A549 treated with AZD9567 at 1 μM for 4 hours (cell line): ENCODE measurements around the gene ORAI3. TPM values are rescaled to one million over a fixed set of nuclear protein-coding genes. Genes with fewer than 3 reads are reported as not detected.

Experiments used
- total RNA-seq: library from RNA; stranded (reverse); fragments of 200-300 nt; extraction: Qiagen RNA extraction; gene quantifications from 5 replicates; pipeline ENCODE4 v1.2.3, GENCODE V29; 2022; ENCODE audit not compliant: insufficient read depth

The ORAI3 gene
- 5.9 to 14.1 TPM (median 13.6 TPM) in 5 replicates for total RNA-seq

DNA sequence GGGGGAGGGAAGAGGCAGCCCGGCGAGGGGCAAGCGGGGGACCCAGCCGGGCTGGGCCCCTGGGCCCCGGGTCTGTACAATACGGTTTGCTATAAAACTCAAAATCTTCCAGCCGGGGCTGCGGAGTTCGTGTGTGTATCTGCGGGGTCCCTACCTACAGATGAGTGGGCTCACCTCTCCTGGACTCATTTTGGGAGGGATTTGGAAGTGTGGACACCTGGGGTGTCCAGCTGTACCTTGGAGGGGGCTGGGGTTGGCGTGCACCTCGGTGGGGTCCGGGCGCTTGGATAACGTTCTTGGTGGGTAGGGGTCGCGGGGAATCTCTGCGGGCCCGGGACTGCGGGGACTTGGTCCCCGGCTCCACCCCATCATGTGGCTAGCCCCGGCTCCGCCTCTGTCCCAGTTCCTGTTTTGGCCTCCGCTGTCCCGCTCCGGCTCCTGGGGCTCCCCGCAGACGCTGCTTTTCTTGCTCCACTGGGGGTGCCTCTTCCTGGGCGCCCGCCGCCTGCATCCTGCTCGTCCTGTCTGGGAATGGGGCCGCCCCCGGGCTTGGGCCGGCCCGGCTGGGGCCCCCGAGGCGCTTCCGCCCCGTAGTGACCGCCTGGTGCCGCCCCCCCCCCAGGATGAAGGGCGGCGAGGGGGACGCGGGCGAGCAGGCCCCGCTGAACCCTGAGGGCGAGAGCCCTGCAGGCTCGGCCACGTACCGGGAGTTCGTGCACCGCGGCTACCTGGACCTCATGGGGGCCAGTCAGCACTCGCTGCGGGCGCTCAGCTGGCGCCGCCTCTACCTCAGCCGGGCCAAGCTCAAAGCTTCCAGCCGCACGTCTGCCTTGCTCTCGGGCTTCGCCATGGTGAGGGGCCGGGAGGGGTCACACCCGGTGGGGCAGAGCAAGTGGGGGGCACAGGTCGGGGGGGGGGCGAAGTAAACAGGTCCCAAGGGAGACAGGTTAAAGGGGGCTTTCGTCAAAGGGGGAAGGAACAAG, at the start of gene ORAI3:
Gene ORAI3, plus strand, starts transcription at position 402 of the 983 bp plus-strand sequence. Its CDS starts 222 bp downstream, at position 624.

DNA sequence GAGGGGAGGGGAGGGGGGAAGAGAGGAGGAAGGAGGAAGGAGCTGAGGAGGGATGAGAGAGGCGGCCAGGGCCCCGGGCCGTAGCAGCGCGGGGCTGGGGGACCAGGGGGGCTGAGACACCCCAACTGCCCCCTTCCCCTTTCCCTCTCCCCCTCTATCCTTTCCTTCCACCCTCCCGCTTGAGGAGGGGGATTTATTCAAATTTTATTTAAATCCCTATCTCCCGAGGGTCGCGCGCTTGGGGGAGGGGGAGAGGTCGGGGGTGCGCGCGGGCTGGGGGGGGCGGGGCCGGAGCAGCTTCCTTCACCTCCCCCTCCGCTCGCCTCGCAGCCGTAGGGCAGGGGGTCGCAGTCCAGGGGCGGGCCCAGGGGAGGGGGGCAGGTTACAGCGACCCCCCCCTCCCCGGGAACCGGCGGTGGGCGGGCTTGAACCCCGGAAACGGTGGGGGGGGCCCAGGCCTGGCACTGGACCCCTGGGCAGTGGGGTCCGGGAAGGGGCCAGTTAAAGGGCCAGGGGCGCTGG, 25.3 kb upstream of the ORAI3 start, which contains the start of gene FBXL19:
Gene FBXL19, plus strand, starts transcription at position 19 of the 522 bp plus-strand sequence. CDS start 2,183 bp downstream, outside the sequence.

DNA sequence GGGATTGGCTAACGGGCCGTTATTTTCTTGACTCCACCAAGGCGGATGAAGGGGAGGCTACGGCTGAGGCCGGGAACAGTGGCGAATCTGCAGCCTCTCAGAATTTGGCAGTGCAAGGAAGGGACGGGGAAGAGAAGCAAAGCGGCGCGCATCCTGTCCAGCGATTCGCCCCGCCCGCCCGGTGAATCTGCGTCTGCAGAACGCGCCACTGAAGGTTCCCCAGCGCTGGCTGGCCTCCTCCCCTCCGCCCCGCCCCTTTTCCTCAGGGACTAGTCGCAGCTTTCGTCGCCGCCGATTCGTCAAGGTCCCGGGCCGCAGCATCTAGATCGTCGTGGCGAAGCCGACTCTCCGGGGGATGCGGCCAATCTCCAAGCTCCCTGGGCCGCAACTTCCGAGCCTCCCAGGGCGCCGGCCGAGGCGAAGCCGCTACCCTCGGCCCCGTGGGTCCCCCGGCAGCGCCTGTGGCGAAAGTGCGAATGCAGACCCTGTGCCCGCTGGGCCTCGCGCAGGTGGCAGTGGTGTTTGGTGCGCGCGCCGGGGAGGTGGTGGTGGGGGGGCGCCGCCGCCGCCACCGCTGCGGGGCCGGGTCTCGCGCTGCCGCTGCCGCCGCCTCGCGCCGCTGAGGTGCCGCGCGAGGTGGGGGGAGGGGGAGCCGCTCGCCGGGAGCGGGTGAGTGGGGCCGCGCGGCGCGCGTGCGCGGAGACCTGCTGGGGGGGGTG, 8.7 kb downstream of the ORAI3 start, which contains the start of gene SETD1A:
Gene SETD1A, plus strand, starts transcription at position 299 of the 719 bp plus-strand sequence. CDS start 978 bp downstream, outside the sequence.

DNA sequence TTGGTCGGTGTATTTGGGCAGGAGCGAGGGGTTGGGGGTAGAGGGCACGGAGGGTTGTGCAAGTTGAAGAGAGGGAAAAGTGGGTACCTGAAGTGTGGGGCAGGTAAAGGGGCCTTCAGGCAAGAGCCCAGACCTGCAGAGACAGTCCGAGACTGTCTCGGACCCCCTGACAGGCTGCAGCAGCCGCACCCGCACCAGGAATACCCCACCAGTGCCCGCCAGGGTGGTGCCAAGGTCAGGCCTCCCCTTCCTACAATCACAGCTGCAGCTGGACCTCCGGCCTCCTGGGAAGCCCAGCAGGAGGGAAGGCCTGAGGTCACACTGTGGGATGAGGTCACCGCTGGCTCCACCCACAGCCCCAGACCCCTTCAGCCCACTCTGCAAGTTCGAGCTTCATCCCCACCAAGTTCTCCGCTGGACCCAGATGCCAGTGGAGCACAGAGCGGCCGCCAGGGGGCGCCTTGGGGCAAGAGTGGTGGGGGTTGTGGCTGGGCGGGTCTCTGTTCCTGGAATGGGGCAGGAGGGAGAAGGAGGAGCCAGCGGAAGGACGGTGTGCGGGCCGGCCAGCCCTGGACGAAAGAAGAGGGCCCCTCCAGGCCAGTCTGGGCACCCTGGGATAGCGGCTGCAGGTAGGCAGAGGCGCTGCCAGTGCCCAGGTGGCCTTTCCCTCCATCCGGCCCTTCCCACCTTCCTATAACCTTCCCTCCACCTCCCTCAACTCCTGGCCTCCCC, 36.0 kb downstream of the ORAI3 start, which contains the start of gene HSD3B7:
Gene HSD3B7, plus strand, starts transcription at position 539 of the 732 bp plus-strand sequence. CDS start 452 bp downstream, outside the sequence.

Other genes with a start within 250 kb of the ORAI3 start
- 9.8 to 26.9 TPM (median 22.2 TPM) in 5 replicates for gene SRCAP, start 249.9 kb upstream of the ORAI3 start, total RNA-seq
- 26.2 to 31.0 TPM (median 28.0 TPM) in 5 replicates for gene PHKG2, start 200.6 kb upstream of the ORAI3 start, total RNA-seq
- gene CFAP119, start 187.0 kb upstream of the ORAI3 start, total RNA-seq: 8.6 to 12.1 TPM (median 9.6 TPM) in 5 replicates
- gene RNF40, start 186.7 kb upstream of the ORAI3 start, total RNA-seq: 66.4 to 85.2 TPM (median 79.5 TPM) in 5 replicates
- 14.8 to 17.4 TPM (median 16.4 TPM) in 5 replicates for gene ZNF629, start 161.9 kb upstream of the ORAI3 start, total RNA-seq
- gene BCL7C, start 55.0 kb upstream of the ORAI3 start, total RNA-seq: 22.9 to 40.5 TPM (median 37.8 TPM) in 5 replicates
- gene CTF1, start 52.5 kb upstream of the ORAI3 start, total RNA-seq: 0.20 to 0.28 TPM (median 0.24 TPM) in 4 of 5 replicates, not detected in the other
- gene FBXL19, start 25.5 kb upstream of the ORAI3 start, total RNA-seq: 14.3 to 18.2 TPM (median 15.7 TPM) in 5 replicates
- 16.6 to 21.1 TPM (median 20.3 TPM) in 5 replicates for gene SETD1A, start 8.7 kb downstream of the ORAI3 start, total RNA-seq
- gene HSD3B7, start 36.1 kb downstream of the ORAI3 start, total RNA-seq: 11.6 to 13.5 TPM (median 13.2 TPM) in 5 replicates
- 1.4 to 3.9 TPM (median 1.5 TPM) in 5 replicates for gene STX1B, start 61.6 kb downstream of the ORAI3 start, total RNA-seq
- 37.6 to 67.5 TPM (median 65.2 TPM) in 5 replicates for gene STX4, start 84.5 kb downstream of the ORAI3 start, total RNA-seq
- gene ZNF668, start 125.2 kb downstream of the ORAI3 start, total RNA-seq: 12.2 to 17.9 TPM (median 12.8 TPM) in 5 replicates
- gene ZNF646, start 125.4 kb downstream of the ORAI3 start, total RNA-seq: 8.1 to 11.5 TPM (median 10.2 TPM) in 5 replicates
- 1.4 to 2.7 TPM (median 1.9 TPM) in 5 replicates for gene PRSS53, start 139.9 kb downstream of the ORAI3 start, total RNA-seq
- gene VKORC1, start 145.7 kb downstream of the ORAI3 start, total RNA-seq: 123 to 147 TPM (median 143 TPM) in 5 replicates
- gene BCKDK, start 159.3 kb downstream of the ORAI3 start, total RNA-seq: 35.0 to 53.3 TPM (median 49.3 TPM) in 5 replicates
- 31.2 to 51.7 TPM (median 46.9 TPM) in 5 replicates for gene KAT8, start 168.6 kb downstream of the ORAI3 start, total RNA-seq
- gene PRSS8, start 186.7 kb downstream of the ORAI3 start, total RNA-seq: 0.52 to 0.95 TPM (median 0.65 TPM) in 4 of 5 replicates, not detected in the other
- gene PRSS36, start 201.0 kb downstream of the ORAI3 start, total RNA-seq: 0.81 to 1.4 TPM (median 1.0 TPM) in 4 of 5 replicates, not detected in the other
- 554 to 620 TPM (median 559 TPM) in 5 replicates for gene FUS, start 231.1 kb downstream of the ORAI3 start, total RNA-seq